B cell (primary cell): Measurements from ENCODE around the gene MRPL14.

Source experiments
- EZH2 ChIP-seq: IDR thresholded peaks from 2 replicates; pipeline ENCODE4 v1.6.1; 2012; ENCODE audit warnings: borderline replicate concordance, low read depth, mild to moderate bottlenecking, moderate library complexity, low read length; ENCODE audit not compliant: insufficient read depth, poor library complexity, severe bottlenecking
- TF ChIP-seq, protein P1 (sequence below): fragments of 200-600 bp; IDR thresholded peaks from one replicate; pipeline ENCODE4 v1.8.0; 2022; ENCODE audit warnings: antibody characterized with exemption, mild to moderate bottlenecking

DNA sequence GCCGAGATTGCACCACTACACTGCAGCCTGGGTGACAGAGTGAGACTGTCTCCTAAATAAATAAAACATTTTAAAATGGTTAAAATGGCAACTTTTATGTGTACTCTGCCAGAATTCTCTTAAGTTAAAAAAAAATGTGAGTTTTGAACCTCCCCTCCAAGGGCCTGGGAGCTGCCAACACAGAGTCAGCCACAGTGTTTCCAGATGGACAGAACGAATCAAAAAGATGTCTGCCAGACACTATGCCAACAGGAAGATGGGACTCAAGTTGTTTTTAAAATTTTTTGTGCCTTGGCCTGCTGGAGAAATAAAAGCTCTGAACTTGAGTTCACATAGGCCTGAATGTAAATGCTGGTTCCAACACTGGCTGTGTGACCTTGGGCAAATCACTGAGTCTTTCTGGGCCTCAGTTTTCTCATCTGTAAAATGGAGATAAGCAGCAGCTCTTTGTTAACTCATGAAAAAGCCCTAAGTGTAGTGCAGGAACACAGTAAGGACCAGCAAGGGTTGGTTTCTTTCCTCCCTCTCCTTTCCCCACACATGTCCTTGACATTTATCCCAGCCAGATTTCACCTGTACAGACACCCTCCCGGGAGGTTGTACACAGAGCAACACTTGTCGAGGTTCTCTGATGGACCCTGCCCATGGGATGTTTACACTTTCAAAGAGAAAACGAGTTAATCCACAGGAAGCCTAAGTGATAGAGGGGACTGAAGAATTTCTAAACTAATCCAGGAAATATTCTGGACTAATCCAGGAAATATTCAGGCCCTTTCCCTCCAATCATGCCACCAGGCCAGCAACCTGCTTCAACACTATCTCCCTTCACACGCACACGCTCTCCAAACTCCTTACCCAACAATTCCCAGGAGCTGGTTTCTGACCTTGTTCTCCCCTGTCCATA, 35.0 kb downstream of the MRPL14 start:
- TF ChIP-seq, protein P1, sequence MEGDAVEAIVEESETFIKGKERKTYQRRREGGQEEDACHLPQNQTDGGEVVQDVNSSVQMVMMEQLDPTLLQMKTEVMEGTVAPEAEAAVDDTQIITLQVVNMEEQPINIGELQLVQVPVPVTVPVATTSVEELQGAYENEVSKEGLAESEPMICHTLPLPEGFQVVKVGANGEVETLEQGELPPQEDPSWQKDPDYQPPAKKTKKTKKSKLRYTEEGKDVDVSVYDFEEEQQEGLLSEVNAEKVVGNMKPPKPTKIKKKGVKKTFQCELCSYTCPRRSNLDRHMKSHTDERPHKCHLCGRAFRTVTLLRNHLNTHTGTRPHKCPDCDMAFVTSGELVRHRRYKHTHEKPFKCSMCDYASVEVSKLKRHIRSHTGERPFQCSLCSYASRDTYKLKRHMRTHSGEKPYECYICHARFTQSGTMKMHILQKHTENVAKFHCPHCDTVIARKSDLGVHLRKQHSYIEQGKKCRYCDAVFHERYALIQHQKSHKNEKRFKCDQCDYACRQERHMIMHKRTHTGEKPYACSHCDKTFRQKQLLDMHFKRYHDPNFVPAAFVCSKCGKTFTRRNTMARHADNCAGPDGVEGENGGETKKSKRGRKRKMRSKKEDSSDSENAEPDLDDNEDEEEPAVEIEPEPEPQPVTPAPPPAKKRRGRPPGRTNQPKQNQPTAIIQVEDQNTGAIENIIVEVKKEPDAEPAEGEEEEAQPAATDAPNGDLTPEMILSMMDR = no peak
- TF ChIP-seq EZH2 = no peak
